ENCODE measurements around the gene CFAP69. TPM values are rescaled to one million over a fixed set of nuclear protein-coding genes. Genes with fewer than 3 reads are reported as not detected.
A peak's percentile ranks its signal among the peaks of the same experiment; 100 is the strongest.

The CFAP69 gene
- total RNA-seq, 1 donor: 2.4 TPM

DNA sequence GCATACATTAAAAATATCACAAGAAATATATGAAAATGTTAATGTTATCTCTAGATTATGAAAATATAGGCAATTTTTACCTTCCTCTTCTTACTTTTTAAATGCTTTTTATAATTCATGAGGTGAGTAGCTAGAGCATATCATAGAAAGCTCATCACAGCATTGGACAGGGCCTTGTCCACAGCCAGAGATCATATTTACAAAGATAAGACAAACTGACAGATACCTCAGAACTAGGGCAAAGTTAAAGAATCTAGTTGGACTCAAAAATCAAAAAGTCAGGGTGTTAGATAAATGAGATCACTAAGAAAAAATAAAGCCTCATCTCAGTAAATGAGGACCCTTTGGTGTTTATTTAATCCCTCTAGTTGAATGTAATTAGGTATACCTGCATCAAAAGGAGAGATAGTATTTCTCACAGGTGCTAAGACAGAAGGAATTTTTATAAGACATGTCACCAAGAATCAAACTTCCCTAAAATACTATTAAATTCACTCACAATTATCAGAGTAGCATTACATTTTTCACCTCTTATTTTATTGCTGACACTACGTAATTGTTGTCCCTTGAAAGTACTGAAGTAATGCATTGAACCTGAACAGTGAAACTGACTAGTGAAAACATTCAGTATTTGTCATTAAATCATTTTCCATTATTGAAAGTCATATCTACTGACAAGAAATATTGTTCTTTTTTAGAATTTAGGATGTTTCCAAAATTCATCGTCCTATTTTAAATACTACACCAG is 25.6 kb downstream of the CFAP69 start:
- DNase-seq (ENCODE audit: low read depth in 2 of 3, low spot score in 2 of 3): no peak

DNA sequence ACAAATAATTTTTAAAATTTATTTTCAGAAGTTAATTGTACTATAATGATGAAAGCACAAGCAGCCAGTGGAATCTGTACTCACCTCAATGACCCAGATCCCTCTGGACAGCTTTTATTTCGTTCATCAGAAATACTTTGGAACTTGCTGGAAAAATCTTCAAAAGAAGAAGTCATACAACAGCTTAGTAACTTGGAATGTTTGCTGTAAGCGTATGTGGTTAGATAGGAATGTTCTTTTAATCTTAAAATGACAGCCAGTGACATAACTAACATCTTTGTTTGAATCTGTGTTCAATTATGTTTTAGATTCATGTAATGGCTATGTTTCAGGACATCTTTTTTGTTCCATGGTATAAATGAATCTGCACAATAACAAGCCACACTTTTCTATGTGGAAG is 26.8 kb downstream of the CFAP69 start:
- DNase-seq (ENCODE audit: low read depth in 2 of 3, low spot score in 2 of 3): no peak

DNA sequence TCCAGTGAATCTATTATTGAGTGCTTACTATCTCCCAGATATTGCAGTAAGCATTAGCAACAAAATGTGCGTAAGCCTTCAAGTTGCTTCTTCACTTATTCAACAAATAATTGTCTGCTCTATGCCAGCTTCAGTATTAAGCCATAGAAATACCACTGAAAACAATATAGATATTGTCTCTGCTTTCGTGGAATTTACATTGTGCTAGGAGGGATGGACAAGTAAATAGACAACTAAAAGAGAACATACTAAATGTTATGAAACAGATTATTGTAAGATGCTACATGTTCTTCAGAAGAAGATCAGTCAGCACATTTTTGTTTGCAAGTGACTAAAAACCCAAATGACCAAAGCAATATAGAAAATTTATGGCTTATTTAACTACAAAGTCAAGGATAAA is 27.3 kb downstream of the CFAP69 start:
- no peak for DNase-seq (ENCODE audit: low read depth in 2 of 3, low spot score in 2 of 3)

DNA sequence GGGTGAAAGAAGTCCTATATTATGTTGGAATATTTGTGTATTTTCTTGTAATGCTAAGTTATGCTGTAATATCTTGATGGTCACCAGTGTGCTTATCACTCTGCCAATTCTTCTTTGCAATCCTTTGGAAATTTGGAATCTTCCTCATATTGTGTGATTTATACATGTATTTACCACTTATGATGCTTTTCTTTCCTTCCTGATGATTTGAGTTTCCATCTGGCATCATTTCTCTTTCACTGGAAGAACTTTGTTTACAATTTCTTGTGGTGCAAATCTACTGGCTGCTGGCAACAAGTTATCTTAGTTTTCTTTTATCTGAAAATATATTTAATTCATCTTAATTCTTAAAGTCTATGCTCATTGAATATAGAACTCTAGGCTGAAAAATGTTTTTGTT is 29.2 kb downstream of the CFAP69 start:
- DNase-seq (ENCODE audit: low read depth in 2 of 3, low spot score in 2 of 3): no peak

DNA sequence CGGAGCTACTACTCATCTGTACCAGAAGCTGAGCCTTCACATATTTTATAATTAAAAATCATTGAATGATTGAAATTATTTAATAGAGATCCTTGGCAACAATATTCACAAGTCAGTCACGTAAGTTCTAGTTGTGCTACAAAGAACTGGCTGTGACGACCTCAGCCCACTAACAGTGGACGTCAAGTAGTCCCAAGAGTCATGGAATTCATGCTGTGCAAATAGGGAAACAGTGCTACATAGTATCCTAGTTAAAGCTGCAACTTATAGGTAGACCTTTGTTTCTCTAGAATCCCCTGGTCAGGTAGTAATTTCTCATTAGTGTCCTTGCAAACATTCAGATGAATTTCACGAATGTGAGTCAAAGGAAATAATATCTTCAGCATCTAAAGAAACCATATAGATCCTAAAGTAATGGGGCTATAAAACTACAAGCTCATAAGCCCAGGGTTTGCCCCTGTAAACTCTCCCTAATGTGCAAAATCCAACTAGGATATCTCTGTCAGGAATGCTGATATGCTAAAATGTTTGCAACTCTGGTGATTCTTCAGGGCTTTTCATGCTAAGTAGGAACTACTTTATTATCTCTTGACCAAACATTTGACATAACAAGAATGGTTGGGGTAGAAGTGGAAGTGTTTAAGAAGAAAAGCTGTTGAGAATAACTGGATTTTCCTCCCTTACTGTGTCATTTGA is 31.2 kb downstream of the CFAP69 start:
- no peak for DNase-seq (ENCODE audit: low read depth in 2 of 3, low spot score in 2 of 3)

DNA sequence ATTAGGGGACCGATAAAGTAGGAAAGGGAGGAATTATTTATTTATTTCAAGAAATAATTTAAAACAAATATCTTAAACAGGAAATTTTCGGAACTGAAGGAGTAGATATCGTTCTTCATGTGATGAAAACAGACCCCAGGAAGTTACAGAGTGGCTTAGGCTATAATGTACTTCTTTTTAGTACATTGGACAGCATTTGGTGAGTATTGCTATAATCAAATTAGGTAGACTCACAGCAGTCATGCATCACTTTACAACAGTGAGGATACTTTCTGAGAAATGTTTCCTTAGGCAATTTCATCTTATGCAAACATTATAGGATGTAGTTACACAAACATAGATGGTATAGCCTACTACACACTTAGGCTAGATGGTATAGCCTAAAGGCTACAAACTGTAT is 43.2 kb downstream of the CFAP69 start:
- no peak for DNase-seq (ENCODE audit: low read depth in 2 of 3, low spot score in 2 of 3)

DNA sequence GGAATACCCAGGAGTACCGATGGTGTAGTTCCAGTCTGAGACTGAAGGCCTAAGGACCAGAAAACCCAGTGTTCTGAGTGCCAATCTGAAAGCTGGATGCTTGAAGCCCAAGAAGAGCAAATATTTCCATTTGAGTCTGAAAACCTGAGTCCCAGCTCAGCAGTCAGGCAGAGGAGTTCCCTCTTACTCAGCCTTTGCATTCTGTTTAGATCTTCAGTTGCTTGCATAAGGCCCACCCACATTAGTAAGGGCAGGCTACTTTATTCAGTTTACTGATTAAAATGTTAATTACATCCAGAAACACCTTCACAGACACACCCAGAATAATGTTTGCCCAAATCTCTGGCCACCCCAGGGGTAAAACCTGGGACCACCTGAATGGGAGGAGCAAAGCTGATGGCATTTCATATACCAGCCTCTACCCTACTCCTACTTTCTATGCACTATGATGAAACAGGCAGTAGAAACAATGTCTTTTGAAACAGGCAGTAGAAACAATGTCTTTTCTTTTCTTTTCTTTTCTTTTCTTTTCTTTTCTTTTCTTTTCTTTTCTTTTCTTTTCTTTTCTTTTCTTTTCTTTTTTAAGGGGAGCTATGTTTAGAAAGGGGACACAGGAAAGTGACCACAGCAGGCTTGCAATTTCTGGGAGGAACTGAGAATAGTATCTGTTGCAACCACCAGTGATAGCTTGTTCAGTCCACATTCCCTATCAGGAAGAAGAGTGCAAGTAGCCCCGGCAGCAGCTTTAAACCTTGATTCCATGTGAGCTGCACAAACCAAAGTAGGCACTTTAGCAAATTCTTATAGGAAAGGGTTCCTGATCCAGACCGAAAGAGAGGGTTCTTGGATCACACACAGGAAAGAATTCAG is 45.5 kb downstream of the CFAP69 start:
- DNase-seq (ENCODE audit: low read depth in 2 of 3, low spot score in 2 of 3): no peak

DNA sequence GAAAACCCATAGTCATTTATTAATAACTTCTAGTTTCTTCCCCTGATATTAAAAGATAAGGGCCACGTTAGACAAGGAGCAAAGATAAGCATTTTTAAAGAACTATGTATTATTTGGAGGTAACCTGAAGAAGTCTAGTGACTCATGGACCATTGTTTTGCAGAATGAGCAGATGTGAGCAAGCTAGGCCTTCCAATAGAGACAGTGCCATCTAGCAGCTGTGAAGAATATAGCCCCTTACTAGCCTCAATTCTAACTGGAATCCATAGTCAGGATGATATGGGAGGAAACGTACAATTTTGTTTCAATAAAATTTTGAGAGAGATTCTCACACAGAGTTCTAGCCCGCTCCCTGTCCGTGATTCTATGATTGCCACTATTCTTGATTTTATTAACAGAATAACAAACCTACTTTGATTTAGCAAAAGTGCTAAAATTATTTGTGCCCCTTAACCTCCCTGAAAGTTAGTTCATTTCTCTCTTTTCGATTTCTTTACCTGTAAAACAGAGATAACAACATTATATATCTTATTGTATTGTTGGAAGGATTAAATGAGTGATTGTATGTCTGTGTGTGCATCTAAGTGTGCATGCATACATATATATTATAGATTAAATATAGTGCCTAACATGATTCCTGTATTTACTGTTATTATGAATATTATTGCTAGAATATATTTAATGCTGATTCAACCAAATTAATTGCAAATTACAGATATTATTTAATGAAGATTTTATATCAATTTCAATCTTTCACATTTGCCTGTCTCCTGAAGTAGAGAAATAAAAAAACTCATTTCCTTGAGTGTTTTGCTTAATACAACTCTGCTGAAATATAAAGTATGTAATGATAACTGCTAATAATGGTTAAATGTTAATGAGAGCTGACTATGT is 53.4 kb downstream of the CFAP69 start:
- peak in 1 of 3 donors; percentile 53 for DNase-seq (ENCODE audit: low read depth in 2 of 3, low spot score in 2 of 3)

DNA sequence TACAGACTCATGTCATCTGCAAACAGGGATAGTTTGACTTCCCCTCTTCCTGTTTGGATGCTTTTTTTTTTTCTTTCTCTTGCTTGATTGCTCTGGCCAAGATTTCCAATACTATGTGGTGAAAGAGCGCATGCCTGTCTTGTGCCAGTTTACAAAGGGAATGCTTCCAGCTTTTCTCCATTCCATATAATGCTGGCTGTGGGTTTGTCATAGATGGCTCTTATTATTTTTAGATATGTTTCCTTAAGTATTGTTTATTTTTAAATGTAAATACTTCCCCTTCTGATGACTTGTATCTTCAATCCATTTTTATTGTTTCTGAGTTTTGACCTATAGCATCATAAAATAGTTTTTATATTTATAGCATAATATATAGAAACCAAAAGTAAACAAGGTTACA is 58.3 kb downstream of the CFAP69 start:
- DNase-seq (ENCODE audit: low read depth in 2 of 3, low spot score in 2 of 3): no peak

DNA sequence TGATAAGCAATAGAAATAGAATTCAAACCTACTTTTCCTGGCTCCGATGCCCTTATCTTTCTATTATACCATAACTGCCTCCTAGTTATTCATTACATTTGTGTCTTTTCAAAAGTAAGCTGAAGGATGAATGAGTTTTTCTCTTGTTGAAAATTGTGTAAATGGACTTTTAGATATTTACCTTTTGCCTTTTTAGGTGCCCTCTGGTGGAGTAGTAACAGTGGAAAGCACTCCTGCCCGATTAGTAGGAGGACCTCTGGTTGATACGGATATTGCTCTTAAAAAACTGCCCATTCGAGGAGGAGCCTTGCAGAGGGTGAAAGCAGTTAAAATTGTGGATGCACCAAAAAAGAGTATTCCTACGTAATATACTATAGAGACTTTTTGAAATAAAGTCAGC is 64.9 kb downstream of the CFAP69 start:
- DNase-seq (ENCODE audit: low read depth in 2 of 3, low spot score in 2 of 3): no peak

DNA sequence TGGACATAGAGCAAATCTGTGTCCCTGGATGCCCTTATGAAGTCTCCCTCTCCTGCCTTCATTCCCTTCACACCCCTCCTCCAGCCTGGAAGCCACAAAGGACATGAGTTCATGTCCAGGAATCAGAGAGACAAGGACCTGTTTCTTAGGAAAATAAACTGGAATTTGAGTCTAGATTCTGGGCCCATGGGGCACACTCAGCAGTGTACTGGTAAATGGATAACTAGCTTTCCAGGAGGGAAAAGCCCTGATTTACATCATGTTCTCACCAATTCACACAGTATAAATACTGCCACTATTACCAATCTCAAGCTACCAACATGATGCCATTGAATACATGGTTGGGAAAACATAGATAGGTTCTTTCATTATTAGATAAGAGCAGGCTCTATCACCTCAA is 66.2 kb downstream of the CFAP69 start:
- no peak for DNase-seq (ENCODE audit: low read depth in 2 of 3, low spot score in 2 of 3)

DNA sequence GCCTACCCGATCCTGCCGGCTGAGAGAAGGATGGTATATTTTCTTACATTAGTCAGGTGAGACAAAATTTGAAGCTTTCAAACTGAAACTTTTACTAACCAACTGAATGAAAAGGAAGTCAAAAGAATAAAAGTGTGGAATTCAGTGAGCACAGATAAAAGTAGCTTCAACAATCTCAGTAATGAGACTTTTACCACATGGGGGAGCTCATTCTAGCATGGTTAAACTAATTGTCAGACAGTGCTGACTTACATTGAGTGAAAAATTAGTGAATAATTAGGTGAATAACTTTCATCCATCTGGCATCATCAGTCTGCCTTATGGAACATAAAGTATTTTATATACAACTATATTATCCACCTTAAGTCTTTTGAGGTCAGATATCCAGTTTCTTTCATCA is 67.8 kb downstream of the CFAP69 start:
- DNase-seq (ENCODE audit: low read depth in 2 of 3, low spot score in 2 of 3): peak in 2 of 3 donors; percentile 15 to 53

DNA sequence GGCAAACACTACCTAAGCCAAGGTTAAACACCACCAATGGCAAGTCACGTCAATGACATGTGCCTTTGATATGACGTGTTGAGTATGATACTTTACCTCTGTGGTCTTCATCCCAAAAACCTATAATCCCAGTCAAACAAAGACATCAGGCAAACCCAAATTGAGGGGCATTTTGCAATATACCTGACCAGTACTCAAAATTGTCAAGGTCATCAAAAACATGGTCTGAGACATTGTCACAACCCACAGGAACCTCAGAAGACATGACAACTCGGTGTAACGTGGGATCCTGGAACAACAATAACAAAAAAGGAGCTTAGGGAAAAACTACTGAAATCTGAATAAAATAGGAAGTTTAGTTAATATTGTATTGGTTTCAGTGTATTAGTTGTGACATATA is 68.9 kb downstream of the CFAP69 start:
- no peak for DNase-seq (ENCODE audit: low read depth in 2 of 3, low spot score in 2 of 3)

DNA sequence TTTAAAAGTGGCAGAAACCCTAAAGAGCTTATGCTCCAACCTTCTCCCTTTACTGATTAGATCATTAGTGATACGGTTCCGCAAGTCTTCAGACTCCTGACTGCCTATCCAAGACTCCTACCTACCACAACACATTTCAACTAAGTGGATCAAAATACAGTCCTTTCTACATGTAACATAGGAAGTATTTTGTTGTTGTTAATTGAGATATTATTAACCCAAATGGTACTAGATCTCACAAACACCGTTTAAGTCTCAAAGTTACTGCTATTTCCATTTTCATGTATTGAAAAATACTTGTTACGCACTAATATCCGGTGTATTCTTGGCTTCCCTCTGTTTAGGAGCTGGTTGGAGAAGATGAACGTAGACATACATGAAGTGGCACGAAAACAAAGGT is 75.0 kb downstream of the CFAP69 start:
- no peak for DNase-seq (ENCODE audit: low read depth in 2 of 3, low spot score in 2 of 3)

DNA sequence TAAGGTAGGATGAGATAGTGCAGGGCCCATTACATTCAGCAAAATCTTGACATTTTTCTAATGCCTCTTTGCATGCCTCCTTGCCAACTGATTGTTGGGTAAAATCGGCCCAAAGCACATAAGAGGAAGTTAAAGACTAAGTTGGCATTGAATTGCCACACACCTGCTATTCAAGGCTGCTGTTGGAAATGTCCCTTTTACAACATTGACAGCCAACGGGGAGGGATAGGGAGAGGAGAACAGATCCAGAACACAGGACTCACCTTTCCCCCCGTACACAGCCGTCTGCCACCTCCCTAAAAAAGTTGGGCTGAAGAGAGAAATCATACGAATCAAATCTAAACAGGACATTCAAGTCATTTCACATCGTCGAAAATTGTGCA is 75.4 kb downstream of the CFAP69 start:
- peak in 1 of 3 donors; percentile 29 for DNase-seq (ENCODE audit: low read depth in 2 of 3, low spot score in 2 of 3)

DNA sequence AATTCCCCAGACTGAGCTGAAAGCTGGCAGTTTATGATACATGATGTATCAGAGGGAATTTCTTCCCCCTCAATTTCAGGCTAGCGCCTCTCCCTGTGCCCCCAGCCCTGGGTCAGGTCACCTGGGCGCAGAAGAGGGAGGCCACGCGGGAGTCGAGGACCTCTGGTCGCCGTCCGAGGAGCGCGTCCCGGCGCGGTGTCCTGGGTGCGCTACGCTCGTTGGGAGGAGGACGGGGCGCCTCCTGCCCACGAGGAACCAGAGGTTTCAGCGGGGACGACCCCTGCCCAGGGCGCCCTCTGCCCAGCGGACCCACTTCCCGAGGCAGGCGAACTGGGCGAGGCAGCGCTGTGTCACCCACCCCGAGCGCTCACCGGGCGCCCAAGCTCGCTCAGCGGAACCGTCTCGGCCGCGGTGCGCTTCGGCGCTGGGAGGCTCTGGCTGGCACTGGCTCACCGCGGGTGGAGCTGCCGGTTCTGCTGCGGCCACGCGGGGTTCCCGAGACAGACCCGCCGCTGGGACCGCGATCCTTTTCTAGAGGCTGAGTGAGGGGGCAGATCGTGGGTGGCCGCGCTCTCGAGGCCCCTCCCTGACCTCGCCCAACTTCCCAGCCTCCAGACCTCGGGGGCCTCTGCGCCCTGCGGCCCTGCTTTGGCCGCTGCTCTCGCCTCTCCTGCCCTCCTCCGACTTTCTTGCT is 76.0 kb downstream of the CFAP69 start, which contains the start of gene FAM237B:
TSS of gene FAM237B (minus strand) at position 504 of the 694 bp plus-strand sequence. CDS start 1,556 bp downstream, outside the sequence.
- peak in 2 of 3 donors; percentile 21 to 39 for DNase-seq (ENCODE audit: low read depth in 2 of 3, low spot score in 2 of 3)

DNA sequence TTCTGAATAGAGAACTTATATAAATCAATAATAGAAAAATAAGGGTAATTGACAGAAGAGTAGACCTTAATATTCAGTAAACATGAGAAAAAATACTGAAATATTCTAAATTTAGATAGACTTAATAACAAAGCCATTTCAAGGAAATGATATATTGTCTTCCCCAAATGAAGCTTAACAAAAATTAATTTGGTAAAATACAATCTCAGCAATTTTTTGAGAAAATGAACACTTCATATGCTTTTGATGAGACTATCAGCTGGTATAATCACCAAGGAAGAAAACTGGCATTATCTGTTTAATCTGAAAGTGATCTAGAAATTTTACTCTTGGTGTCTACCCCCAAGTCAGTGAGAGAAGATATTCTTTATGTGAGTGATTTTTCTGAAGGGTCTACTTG is 77.9 kb downstream of the CFAP69 start:
- DNase-seq (ENCODE audit: low read depth in 2 of 3, low spot score in 2 of 3): no peak

DNA sequence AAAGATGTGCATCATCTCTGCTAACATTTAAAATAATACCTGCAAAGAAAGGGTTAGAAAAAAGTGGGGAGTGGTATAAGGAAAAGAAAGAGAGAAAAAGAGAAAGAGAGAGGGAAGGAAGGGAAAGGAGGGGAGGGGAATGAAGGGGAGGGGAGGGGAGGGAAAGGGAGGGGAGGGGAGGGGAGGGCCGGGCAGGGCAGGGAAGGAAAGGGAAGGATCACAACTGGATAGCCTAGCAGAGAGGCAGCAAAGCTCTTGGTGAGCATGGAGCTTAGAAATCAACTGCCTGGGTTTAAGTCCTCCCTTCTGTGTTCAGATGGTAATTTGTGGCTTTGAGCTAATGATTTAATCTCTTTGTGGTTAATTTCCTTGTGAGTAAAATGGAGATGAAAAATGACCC is 81.5 kb downstream of the CFAP69 start:
- no peak for DNase-seq (ENCODE audit: low read depth in 2 of 3, low spot score in 2 of 3)

DNA sequence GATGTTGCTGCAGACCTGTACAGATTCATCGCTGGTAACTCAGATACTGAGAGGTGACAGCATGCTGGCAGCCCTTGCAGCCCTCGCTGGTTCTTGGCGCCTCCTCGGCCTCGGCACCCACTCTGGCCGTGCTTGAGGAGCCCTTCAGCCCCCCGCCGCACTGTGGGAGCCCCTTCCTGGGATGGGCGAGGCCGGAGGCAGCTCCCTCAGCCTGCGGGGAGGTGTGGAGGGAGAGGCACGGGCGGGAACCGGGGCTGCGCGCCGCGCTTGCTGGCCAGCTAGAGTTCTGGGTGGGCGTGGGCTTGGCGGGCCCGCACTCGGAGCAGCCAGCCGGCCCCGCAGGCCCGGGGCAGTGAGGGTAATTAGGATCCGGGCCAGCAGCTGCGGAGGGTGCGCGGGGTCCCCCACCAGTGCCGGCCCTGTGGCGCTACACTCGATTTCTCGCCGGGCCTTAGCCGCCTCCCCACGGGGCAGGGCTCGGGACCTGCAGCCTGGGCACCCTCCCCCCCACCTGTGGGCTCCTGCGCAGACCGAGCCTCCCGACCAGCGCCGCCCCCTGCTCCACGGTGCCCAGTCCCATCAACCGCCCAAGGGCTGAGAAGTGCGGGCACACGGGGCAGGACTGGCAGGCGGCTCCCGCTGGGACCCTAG is 89.3 kb downstream of the CFAP69 start:
- no peak for DNase-seq (ENCODE audit: low read depth in 2 of 3, low spot score in 2 of 3)

Measured in hematopoietic multipotent progenitor cell (in vitro differentiated cells).